BE2C (cell line): ENCODE results near the gene SMAD3.

ENCODE experiments used
- DNase-seq: peaks from one replicate; pipeline ENCODE4 v3.0.0-alpha.2; 2020
- H3K27me3 ChIP-seq: fragments of 250-450 bp; sonication (Bioruptor Pico); 2 replicates; pipeline ENCODE4 v1.5.1; 2020; ENCODE audit warnings: mild to moderate bottlenecking
- H3K36me3 ChIP-seq: fragments of 250-450 bp; sonication (Bioruptor Pico); 2 replicates; pipeline ENCODE4 v1.5.1; 2020; ENCODE audit warnings: mild to moderate bottlenecking
- H3K4me1 ChIP-seq: fragments of 250-450 bp; sonication (Bioruptor Pico); 2 replicates; pipeline ENCODE4 v1.5.1; 2020
- H3K4me3 ChIP-seq: 2 replicates; pipeline ENCODE4 v1.5.1; 2011; ENCODE audit warnings: low read depth, low read length
- H3K9me3 ChIP-seq: fragments of 250-450 bp; sonication (Bioruptor Pico); 2 replicates; pipeline ENCODE4 v1.5.1; 2020
- TF ChIP-seq, protein P1 (sequence below): IDR thresholded peaks from 2 replicates; pipeline ENCODE4 v1.5.1; 2012; ENCODE audit warnings: mild to moderate bottlenecking, low read depth, low read length

SMAD3 gene

DNA sequence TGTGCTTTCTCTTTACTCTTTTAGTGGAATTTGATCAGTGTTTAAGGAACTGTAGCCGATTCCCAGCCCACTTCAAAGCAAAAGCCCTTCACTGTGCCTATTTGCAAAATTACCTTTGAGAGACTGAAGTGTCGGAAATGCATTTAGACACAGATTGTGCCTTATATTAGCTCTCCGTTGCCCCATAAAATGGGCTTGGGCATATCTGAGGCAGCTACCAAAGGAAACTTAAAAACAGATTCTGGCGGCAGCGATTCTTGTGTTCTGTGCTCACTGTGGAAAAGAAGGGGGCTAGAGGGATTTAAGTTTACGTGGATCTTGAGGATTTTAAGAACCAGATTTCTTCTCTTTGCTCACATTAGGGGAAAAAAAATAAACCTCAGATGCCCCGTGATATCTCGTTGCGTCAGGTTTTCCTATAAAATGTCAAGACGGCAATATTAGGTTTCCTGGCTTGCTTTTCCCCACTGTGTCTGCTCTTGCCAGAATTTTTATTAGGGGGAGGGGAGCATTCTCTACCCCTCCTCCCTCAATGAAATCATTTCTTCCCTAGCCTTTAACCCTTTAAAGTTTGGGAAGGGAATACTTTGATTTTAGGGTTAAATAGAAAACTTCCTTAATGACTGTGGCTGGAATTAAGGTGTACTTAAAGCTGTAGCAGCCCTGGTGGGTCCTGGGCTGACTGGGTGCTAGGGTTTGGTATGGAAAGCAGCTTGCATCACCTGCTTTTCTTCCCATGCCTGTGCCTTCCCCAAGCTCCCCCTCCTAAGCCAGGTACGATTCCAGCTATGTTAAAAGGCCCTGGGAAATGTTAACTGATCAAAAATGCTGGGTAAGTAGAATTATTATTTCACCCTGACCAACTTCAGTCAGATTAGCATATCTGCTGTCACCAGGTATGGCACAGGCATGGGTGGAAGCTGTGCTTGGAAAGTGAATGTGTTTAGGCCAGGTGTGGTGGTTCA lies 73.8 kb downstream of the SMAD3 start:
- TF ChIP-seq, protein P1, sequence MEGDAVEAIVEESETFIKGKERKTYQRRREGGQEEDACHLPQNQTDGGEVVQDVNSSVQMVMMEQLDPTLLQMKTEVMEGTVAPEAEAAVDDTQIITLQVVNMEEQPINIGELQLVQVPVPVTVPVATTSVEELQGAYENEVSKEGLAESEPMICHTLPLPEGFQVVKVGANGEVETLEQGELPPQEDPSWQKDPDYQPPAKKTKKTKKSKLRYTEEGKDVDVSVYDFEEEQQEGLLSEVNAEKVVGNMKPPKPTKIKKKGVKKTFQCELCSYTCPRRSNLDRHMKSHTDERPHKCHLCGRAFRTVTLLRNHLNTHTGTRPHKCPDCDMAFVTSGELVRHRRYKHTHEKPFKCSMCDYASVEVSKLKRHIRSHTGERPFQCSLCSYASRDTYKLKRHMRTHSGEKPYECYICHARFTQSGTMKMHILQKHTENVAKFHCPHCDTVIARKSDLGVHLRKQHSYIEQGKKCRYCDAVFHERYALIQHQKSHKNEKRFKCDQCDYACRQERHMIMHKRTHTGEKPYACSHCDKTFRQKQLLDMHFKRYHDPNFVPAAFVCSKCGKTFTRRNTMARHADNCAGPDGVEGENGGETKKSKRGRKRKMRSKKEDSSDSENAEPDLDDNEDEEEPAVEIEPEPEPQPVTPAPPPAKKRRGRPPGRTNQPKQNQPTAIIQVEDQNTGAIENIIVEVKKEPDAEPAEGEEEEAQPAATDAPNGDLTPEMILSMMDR: no peak
- DNase-seq: no peak
- no peaks in the 10 kb centered on the region; the same call in 1 of the 2 replicates for H3K4me1 ChIP-seq
- H3K9me3 ChIP-seq: no peaks in the 10 kb centered on the region
- H3K4me3 ChIP-seq: no peak overlapping the region
- no peaks in the 10 kb centered on the region for H3K27me3 ChIP-seq
- no peaks in the 10 kb centered on the region for H3K36me3 ChIP-seq

DNA sequence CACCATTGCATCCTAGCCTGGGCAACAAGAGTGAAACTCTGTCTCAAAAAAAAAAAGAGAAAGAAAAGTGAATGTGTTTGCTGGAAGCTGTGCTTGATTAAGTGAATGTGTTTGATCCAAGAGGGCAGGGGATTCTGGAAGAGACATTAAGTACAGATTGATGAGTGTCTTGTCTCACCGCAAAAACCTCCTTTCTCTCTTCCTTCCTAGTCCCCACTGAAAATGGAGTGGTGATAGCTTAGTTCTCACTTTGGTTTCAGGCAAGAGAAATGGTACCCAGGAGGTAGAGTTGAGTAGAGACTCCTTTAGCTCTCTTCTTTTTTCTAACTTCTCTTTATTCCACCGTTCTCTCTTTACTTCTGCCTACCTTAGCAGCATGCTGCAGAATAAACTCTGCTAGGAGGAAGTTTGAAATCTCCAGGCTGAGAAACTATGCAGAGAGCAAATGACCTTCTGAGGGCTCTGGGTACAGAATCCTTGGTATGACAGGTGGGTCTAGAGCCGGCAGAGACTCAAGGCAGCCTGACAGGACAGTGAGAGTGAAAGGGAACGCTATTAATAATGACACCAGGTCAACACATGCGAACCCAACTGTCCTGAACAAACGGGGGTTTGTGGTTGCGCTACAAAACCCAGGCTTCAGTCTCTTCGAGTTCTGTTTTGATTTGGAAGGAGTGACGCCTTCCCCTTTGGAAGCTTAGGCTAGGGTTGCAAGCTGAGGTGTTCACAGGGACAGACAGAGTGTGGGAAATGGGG lies 74.9 kb downstream of the SMAD3 start:
- TF ChIP-seq, protein P1: no peak

DNA sequence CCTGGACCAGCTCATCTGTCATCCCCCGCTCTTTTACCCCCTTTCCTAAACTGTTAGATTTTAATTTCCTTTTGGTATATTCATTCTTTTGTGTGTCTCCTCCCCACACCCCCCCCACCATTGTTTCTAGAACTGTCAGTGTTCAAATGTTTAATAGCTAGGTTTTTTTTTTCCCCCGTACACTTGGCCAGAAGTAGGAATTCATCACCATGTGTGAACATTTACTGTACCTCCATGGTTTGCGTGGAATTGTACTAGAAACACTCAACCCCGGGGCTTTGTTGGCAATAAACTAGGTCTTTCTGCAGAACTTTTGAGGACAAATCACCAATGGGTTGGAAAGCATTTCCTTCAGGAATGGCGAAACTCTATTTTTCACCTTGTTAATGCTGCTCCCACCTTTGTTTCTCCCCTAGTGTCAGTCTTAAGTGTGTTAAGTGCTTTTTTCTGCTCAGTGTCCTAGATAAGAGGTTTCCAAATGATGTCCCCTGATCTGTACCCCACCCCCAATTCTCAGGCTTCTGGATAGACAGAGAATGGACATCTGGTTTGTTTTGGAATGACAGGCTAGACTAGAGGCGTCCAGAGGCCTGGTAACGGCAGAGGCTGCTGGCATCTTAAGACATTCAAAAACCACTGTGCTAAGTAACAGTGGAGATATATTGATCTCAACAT lies 76.8 kb downstream of the SMAD3 start:
- H3K36me3 ChIP-seq: no peaks in the 10 kb centered on the region
- no peaks in the 10 kb centered on the region; the same call in 1 of the 2 replicates for H3K4me1 ChIP-seq
- H3K9me3 ChIP-seq: no peaks in the 10 kb centered on the region
- H3K27me3 ChIP-seq: no peaks in the 10 kb centered on the region
- no peak overlapping the region for H3K4me3 ChIP-seq
- DNase-seq: no peak
- TF ChIP-seq, protein P1: no peak

More for the DNA sequence above, 74.9 kb downstream of the SMAD3 start:
- no peak for DNase-seq
- no peaks in the 10 kb centered on the region for H3K4me1 ChIP-seq
- no peak overlapping the region for H3K4me3 ChIP-seq
- no peaks in the 10 kb centered on the region for H3K27me3 ChIP-seq
- no peaks in the 10 kb centered on the region for H3K36me3 ChIP-seq
- no peaks in the 10 kb centered on the region for H3K9me3 ChIP-seq

DNA sequence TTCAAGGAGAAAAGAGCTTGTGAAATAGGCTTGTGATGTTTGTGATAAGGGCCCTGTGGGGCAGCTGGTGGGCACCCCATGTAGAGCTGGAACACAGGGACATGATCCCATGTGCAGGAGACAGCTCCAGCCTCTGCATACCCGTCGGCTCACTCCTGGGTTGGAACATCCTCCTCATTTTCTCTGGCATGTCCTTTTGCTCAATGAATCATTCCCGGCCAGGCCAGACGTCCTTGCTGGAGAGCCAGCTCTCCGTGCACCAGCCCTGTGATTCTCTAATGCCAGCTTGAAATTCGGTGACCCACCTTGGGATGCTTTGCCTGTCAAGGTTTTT lies 77.3 kb downstream of the SMAD3 start:
- TF ChIP-seq, protein P1: no peak
- no peaks in the 10 kb centered on the region for H3K27me3 ChIP-seq
- DNase-seq: no peak
- H3K4me1 ChIP-seq: no peaks in the 10 kb centered on the region; the same call in 1 of the 2 replicates
- H3K4me3 ChIP-seq: no peak overlapping the region
- H3K36me3 ChIP-seq: no peaks in the 10 kb centered on the region
- no peaks in the 10 kb centered on the region for H3K9me3 ChIP-seq

DNA sequence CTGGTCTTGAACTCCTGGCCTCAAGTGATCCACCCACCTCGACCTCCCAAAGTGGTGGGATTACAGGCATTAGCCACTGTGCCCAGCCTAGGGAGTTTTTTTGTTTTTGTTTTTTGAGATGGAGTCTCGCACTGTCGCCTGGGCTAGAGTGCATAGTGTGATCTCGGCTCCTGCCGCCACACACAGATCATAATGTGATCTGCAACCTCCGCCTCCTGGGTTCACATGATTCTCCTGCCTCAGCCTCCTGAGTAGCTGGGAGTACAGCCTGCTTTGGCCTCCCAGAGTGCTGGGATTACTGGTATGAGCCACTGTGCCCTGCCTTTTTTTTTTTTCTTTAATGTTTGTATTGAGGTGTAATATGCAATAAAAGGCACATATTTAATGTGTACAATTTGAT lies 78.2 kb downstream of the SMAD3 start:
- H3K9me3 ChIP-seq: no peaks in the 10 kb centered on the region
- no peak for DNase-seq
- H3K36me3 ChIP-seq: no peaks in the 10 kb centered on the region
- TF ChIP-seq, protein P1: no peak
- H3K4me1 ChIP-seq: no peaks in the 10 kb centered on the region; the same call in 1 of the 2 replicates
- H3K27me3 ChIP-seq: no peaks in the 10 kb centered on the region
- H3K4me3 ChIP-seq: no peak overlapping the region
